Common myeloid progenitor, CD34-positive (primary cell): ENCODE data around the gene TRAPPC2L.

Experiments
- CTCF ChIA-PET: fragments of 350-600 bp; sonication (Branson Sonifier 250); formaldehyde crosslinking; loops from one replicate; lab custom pipeline; 2021; ENCODE audit warnings: antibody characterized with exemption; lab: Charles Lee
- POLR2A ChIA-PET: fragments of 350-600 bp; sonication (Branson Sonifier 250); formaldehyde crosslinking; loops from one replicate; lab custom pipeline; 2021; ENCODE audit warnings: antibody characterized with exemption; lab: Charles Lee
- DNase-seq, 3 donors: peaks; one replicate each; pipeline versions ENCODE4 v3.0.0 to v3.0.0-alpha.2; 2013
- H3K27ac ChIP-seq, 2 experiments: 1 replicate in 1 of 2; 2 replicates in 1 of 2; pipeline ENCODE4 v1.7.0; 2013; ENCODE audit warnings: inconsistent platforms in 2 of 2, low read length in 2 of 2, mild to moderate bottlenecking in 2 of 2, low read depth in 1 of 2, moderate library complexity in 1 of 2; ENCODE audit not compliant: severe bottlenecking in 2 of 2, insufficient read depth in 1 of 2, poor library complexity in 1 of 2
- H3K27me3 ChIP-seq, 5 experiments: replicated peaks in 2 of 5; 1 replicate in 3 of 5; 2 replicates in 2 of 5; pipeline versions ENCODE4 v1.6.1 to v1.7.0; 2013; ENCODE audit warnings: low read length in 4 of 5, mild to moderate bottlenecking in 2 of 5, moderate library complexity in 2 of 5, inconsistent platforms in 1 of 5; ENCODE audit not compliant: insufficient read depth in 5 of 5, control insufficient read depth in 4 of 5
- H3K36me3 ChIP-seq, 4 experiments: 1 replicate in 2 of 4; 2 replicates in 2 of 4; pipeline versions ENCODE4 v1.6.1 to v1.7.0; 2013; ENCODE audit warnings: low read length in 3 of 4, control low read depth in 1 of 4, mild to moderate bottlenecking in 1 of 4; ENCODE audit not compliant: control insufficient read depth in 4 of 4, insufficient read depth in 4 of 4
- H3K4me1 ChIP-seq, 4 experiments: 1 replicate in 3 of 4; 2 replicates in 1 of 4; pipeline versions ENCODE4 v1.6.1 to v1.7.1; 2013; ENCODE audit warnings: low read length in 3 of 4, mild to moderate bottlenecking in 3 of 4, control low read depth in 1 of 4, inconsistent platforms in 1 of 4, moderate library complexity in 1 of 4; ENCODE audit not compliant: control insufficient read depth in 4 of 4, insufficient read depth in 4 of 4; ENCODE audit errors: control extremely low read depth in 1 of 4
- H3K4me3 ChIP-seq, 7 experiments: 1 replicate in 4 of 7; 2 replicates in 3 of 7; pipeline versions ENCODE4 v1.5.1 to v1.7.0; 2013; ENCODE audit warnings: mild to moderate bottlenecking in 7 of 7, low read length in 6 of 7, moderate library complexity in 6 of 7, inconsistent platforms in 2 of 7, low read depth in 2 of 7, control low read depth in 1 of 7; ENCODE audit not compliant: insufficient read depth in 4 of 7, control insufficient read depth in 1 of 7; ENCODE audit errors: extremely low read depth in 1 of 7
- H3K9me3 ChIP-seq, 5 experiments: 1 replicate in 4 of 5; 2 replicates in 1 of 5; pipeline versions ENCODE4 v1.6.1 to v1.7.1; 2013; ENCODE audit warnings: low read length in 4 of 5, mild to moderate bottlenecking in 2 of 5, inconsistent platforms in 1 of 5, low read depth in 1 of 5, moderate library complexity in 1 of 5; ENCODE audit not compliant: control insufficient read depth in 4 of 5, insufficient read depth in 2 of 5; ENCODE audit errors: control extremely low read depth in 1 of 5
- WGBS: methylation state at CpG from one replicate; pipeline ENCODE4 v1.1.5; 2013; ENCODE audit not compliant: insufficient coverage; 5-methylcytosine and 5-hydroxymethylcytosine counted together

TRAPPC2L gene

GRCh38 chr16:88877564-88878289 lies 20.8 kb downstream of the TRAPPC2L start:
- CTCF ChIA-PET: no interaction called here
- Histone ChIP-seq H3K4me1 (no peaks in the 10 kb centered on the region), H3K27ac (no peak overlapping the region), H3K27me3 (no peaks in the 10 kb centered on the region), H3K9me3 (no peaks in the 10 kb centered on the region), H3K36me3 (peaks cover 7 to 89% (median 68%) of the 10 kb centered on the region in 4 experiments), H3K4me3 (no peak overlapping the region)
- WGBS: 97% methylated on average over 14 of the region's 20 CpGs
- POLR2A ChIA-PET: no interaction called here
- DNase-seq: no peak

GRCh38 chr16:88878356-88878755 lies 21.4 kb downstream of the TRAPPC2L start:
- CTCF ChIA-PET: no interaction called here
- no peak overlapping the region for H3K27ac ChIP-seq
- H3K9me3 ChIP-seq: no peaks in the 10 kb centered on the region
- H3K27me3 ChIP-seq: no peaks in the 10 kb centered on the region
- 95% methylated on average over 17 of the region's 20 CpGs for WGBS
- POLR2A ChIA-PET: no interaction called here
- H3K4me3 ChIP-seq: no peak overlapping the region
- H3K36me3 ChIP-seq: peaks cover 8 to 96% (median 73%) of the 10 kb centered on the region in 4 experiments
- H3K4me1 ChIP-seq: no peaks in the 10 kb centered on the region
- no peak for DNase-seq

- H3K36me3 ChIP-seq: peaks cover 9 to 98% (median 76%) of the 10 kb centered on the region in 4 experiments
- DNase-seq: no peak
- ChIA-PET CTCF (interaction anchor here (1.8 kb wide), 1 partner anchor 8 kb away, joined by 4 read pairs; no protein-coding TSS in a partner anchor), POLR2A (interaction anchor here (1.4 kb wide), 1 partner anchor 15 kb away, joined by 4 read pairs; no protein-coding TSS in a partner anchor)
- H3K27me3 ChIP-seq: no peaks in the 10 kb centered on the region
- no peak overlapping the region for H3K27ac ChIP-seq
- no peaks in the 10 kb centered on the region for H3K4me1 ChIP-seq
- H3K4me3 ChIP-seq: no peak overlapping the region
- no peaks in the 10 kb centered on the region for H3K9me3 ChIP-seq
- 98% methylated on average over 45 of the region's 45 CpGs for WGBS
Observed at GRCh38 chr16:88878967-88879787, 22.2 kb downstream of the TRAPPC2L start.

- H3K9me3 ChIP-seq: no peaks in the 10 kb centered on the region
- no peak for DNase-seq
- no peaks in the 10 kb centered on the region for H3K27me3 ChIP-seq
- ChIA-PET POLR2A (interaction anchor here (1.4 kb wide), 1 partner anchor 15 kb away, joined by 4 read pairs; no protein-coding TSS in a partner anchor), CTCF (interaction anchor here (1.8 kb wide), 1 partner anchor 9 kb away, joined by 4 read pairs; no protein-coding TSS in a partner anchor)
- peaks cover 12 to 98% (median 75%) of the 10 kb centered on the region in 4 experiments for H3K36me3 ChIP-seq
- H3K4me3 ChIP-seq: no peak overlapping the region
- H3K27ac ChIP-seq: no peak overlapping the region
- H3K4me1 ChIP-seq: no peaks in the 10 kb centered on the region
- WGBS: 92% methylated on average over 8 of the region's 11 CpGs
Observed at GRCh38 chr16:88879788-88880055, 22.8 kb downstream of the TRAPPC2L start.

GRCh38 chr16:88880226-88881006 lies 23.5 kb downstream of the TRAPPC2L start:
- Histone ChIP-seq H3K4me3 (no peak overlapping the region), H3K27me3 (no peaks in the 10 kb centered on the region), H3K27ac (no peak overlapping the region), H3K9me3 (no peaks in the 10 kb centered on the region), H3K4me1 (no peaks in the 10 kb centered on the region), H3K36me3 (peaks cover 12 to 99% (median 76%) of the 10 kb centered on the region in 4 experiments)
- no peak for DNase-seq
- CTCF ChIA-PET: interaction anchor here (1.8 kb wide), 1 partner anchor 9 kb away, joined by 4 read pairs; no protein-coding TSS in a partner anchor
- POLR2A ChIA-PET: interaction anchor here (1.4 kb wide), 1 partner anchor 16 kb away, joined by 4 read pairs; no protein-coding TSS in a partner anchor
- 91% methylated on average over 33 of the region's 36 CpGs for WGBS

GRCh38 chr16:88881007-88881615 lies 24.2 kb downstream of the TRAPPC2L start:
- H3K4me3 ChIP-seq: no peak overlapping the region
- no peak for DNase-seq
- no peaks in the 10 kb centered on the region for H3K9me3 ChIP-seq
- H3K36me3 ChIP-seq: peaks cover 12 to 99% (median 78%) of the 10 kb centered on the region in 4 experiments
- no peaks in the 10 kb centered on the region for H3K27me3 ChIP-seq
- ChIA-PET CTCF (interaction anchor here (1.8 kb wide), 1 partner anchor 10 kb away, joined by 4 read pairs; no protein-coding TSS in a partner anchor), POLR2A (no interaction called here)
- H3K27ac ChIP-seq: no peak overlapping the region
- 95% methylated on average over 37 of the region's 46 CpGs for WGBS
- no peaks in the 10 kb centered on the region for H3K4me1 ChIP-seq
